RWPE1 (cell line): Measurements from ENCODE around the gene CRHR2.

ENCODE experiments used
- CTCF ChIA-PET: fragments of 350-600 bp; sonication (Branson Sonifier 250); formaldehyde crosslinking; extraction: SDS; loops from one replicate; lab custom pipeline; 2021; lab: Yijun Ruan, JAX
- POLR2A ChIA-PET: fragments of 400-600 bp; formaldehyde crosslinking; extraction: SDS; loops from one replicate; lab custom pipeline; 2020; ENCODE audit warnings: antibody characterized with exemption; ENCODE audit not compliant: low non-redundant PET; lab: Yijun Ruan, JAX
- DNase-seq: peaks from one replicate; pipeline ENCODE4 v3.0.0; 2012; ENCODE audit warnings: low spot score
- H3K27ac ChIP-seq: fragments of 450-650 bp; 2 replicates; pipeline ENCODE4 v1.5.1; 2017
- TF ChIP-seq, protein P1 (sequence below): fragments of 450-650 bp; conservative IDR thresholded peaks from 2 replicates; pipeline ENCODE4 v1.5.1; 2017; ENCODE audit warnings: low read depth, mild to moderate bottlenecking

CRHR2 gene

DNA sequence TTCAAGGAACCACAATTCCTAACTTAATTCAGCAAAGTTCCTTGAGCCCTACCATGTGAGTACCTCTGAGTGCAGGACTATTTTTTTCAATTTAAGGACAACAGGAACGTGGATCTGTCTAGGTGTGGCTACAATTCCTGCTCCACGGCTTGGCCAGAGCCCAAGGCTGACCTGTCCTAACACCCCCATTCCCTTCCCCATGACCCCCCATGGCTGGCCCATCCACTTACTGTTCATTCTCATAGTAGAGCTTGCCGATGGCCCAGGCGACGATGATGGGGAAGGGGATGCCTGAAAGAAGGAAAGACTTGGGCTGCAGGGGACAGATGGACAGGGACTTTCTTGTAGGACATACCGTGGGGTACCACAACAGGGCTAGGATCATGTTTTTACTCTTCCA lies 20.3 kb downstream of the CRHR2 start:
- DNase-seq = no peak
- H3K27ac ChIP-seq = no peak overlapping the region
- ChIA-PET CTCF (interaction anchor here (1.6 kb wide), 1 partner anchor 16 kb away, joined by 4 read pairs; no protein-coding TSS in a partner anchor), POLR2A (no interaction called here)
- TF ChIP-seq, protein P1, sequence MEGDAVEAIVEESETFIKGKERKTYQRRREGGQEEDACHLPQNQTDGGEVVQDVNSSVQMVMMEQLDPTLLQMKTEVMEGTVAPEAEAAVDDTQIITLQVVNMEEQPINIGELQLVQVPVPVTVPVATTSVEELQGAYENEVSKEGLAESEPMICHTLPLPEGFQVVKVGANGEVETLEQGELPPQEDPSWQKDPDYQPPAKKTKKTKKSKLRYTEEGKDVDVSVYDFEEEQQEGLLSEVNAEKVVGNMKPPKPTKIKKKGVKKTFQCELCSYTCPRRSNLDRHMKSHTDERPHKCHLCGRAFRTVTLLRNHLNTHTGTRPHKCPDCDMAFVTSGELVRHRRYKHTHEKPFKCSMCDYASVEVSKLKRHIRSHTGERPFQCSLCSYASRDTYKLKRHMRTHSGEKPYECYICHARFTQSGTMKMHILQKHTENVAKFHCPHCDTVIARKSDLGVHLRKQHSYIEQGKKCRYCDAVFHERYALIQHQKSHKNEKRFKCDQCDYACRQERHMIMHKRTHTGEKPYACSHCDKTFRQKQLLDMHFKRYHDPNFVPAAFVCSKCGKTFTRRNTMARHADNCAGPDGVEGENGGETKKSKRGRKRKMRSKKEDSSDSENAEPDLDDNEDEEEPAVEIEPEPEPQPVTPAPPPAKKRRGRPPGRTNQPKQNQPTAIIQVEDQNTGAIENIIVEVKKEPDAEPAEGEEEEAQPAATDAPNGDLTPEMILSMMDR = no peak

GRCh38 chr7:30660331-30661255 lies 21.7 kb downstream of the CRHR2 start:
- TF ChIP-seq, protein P1 = no peak
- DNase-seq = no peak
- POLR2A ChIA-PET = no interaction called here
- no peak overlapping the region for H3K27ac ChIP-seq
- CTCF ChIA-PET = interaction anchor here (1.6 kb wide), 1 partner anchor 17 kb away, joined by 4 read pairs; no protein-coding TSS in a partner anchor

- no peak for DNase-seq
- TF ChIP-seq, protein P1 = no peak
- ChIA-PET CTCF (interaction anchor here (0.6 kb wide), 1 partner anchor 1970 kb away, joined by 5 read pairs; no protein-coding TSS in a partner anchor), POLR2A (no interaction called here)
- no peak overlapping the region for H3K27ac ChIP-seq
These were observed 22.9 kb downstream of the CRHR2 start for GRCh38 chr7:30659312-30659711.

DNA sequence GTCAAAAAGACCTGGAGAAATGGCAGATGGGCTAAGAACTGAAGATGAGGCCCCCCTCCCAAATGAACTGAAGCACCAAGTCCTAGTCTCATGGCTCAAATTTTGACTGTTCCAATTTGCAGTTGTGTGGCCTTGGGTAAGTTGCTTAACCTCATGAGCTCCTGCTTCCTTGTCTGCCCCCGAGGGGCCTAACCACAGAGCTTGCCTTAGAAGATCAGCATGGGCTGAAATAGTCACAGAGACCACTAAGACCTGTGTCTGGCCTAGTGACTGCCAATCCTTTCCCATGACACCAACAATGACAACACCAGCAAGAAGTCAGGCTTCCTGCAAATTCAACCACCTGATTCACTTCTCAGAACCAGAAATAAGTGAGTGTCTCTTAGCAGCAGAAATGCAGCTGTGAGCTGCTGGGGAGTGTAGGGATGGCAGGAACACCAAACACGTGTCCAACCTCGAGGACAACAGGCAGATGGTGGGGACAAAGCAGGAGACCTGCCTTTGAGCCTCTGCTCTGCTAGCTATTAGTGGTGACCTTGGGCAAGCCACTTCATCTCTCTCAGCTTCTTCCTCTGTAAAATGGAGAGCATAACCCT lies 23.7 kb downstream of the CRHR2 start:
- POLR2A ChIA-PET = no interaction called here
- TF ChIP-seq, protein P1 = no peak
- CTCF ChIA-PET = interaction anchor here (0.6 to 0.7 kb wide), 2 partner anchors 10 to 1969 kb away, joined by 3 to 5 read pairs; no protein-coding TSS in a partner anchor
- H3K27ac ChIP-seq = no peak overlapping the region
- no peak for DNase-seq

- no peak overlapping the region for H3K27ac ChIP-seq
- DNase-seq = no peak
- ChIA-PET POLR2A (no interaction called here), CTCF (no interaction called here)
- TF ChIP-seq, protein P1 = no peak
These were observed 25.1 kb downstream of the CRHR2 start for GRCh38 chr7:30657131-30657530.
